Measurements from ENCODE around the gene TBX1.

Gene TBX1

DNA sequence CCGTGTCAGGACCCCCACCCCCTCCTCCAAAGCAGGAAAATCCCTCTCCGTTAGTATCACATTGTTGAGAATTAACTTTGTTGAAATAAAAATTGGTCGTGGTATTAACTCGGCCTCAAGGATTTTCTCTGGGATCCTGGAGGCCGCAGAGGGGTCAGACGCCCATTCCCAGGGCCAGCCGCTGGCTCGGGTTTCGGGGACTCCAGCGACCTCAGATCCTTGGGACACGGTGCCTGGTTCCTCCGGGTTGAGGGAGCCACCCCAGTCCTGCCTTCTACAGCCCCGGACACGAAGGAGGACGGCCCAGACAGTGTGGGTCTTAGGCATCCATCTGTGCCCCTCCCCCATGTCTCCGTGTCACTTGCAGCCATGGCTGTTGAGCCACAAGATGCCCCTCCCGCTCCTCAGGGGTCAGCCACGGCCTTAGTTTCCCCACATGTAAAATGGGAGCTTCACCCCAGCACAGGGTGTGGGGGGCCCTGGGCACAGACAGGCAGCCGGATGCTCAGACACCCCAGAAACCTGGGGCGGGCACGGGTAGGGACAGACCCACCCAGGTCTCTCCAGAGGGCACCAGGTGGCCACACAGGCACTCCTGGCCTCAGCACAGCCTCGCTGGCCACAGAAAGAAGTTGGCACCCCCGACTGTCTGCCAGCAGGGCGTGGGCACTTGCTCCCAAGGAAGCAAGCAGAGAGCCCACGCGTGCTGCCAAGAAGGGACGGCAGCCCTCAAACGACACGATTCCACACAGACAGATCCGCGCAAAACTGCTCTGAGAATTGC, 21.7 kb upstream of the TBX1 start:
- TF ChIP-seq, protein P1, sequence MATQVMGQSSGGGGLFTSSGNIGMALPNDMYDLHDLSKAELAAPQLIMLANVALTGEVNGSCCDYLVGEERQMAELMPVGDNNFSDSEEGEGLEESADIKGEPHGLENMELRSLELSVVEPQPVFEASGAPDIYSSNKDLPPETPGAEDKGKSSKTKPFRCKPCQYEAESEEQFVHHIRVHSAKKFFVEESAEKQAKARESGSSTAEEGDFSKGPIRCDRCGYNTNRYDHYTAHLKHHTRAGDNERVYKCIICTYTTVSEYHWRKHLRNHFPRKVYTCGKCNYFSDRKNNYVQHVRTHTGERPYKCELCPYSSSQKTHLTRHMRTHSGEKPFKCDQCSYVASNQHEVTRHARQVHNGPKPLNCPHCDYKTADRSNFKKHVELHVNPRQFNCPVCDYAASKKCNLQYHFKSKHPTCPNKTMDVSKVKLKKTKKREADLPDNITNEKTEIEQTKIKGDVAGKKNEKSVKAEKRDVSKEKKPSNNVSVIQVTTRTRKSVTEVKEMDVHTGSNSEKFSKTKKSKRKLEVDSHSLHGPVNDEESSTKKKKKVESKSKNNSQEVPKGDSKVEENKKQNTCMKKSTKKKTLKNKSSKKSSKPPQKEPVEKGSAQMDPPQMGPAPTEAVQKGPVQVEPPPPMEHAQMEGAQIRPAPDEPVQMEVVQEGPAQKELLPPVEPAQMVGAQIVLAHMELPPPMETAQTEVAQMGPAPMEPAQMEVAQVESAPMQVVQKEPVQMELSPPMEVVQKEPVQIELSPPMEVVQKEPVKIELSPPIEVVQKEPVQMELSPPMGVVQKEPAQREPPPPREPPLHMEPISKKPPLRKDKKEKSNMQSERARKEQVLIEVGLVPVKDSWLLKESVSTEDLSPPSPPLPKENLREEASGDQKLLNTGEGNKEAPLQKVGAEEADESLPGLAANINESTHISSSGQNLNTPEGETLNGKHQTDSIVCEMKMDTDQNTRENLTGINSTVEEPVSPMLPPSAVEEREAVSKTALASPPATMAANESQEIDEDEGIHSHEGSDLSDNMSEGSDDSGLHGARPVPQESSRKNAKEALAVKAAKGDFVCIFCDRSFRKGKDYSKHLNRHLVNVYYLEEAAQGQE (IDR thresholded peaks at IDR 0.05; ENCODE audit: insufficient replicate concordance, low read depth) = no peak
- no peak for TF ChIP-seq POLR2AphosphoS5 (IDR thresholded peaks at IDR 0.05; ENCODE audit: low read depth)
- TF ChIP-seq, protein P2, sequence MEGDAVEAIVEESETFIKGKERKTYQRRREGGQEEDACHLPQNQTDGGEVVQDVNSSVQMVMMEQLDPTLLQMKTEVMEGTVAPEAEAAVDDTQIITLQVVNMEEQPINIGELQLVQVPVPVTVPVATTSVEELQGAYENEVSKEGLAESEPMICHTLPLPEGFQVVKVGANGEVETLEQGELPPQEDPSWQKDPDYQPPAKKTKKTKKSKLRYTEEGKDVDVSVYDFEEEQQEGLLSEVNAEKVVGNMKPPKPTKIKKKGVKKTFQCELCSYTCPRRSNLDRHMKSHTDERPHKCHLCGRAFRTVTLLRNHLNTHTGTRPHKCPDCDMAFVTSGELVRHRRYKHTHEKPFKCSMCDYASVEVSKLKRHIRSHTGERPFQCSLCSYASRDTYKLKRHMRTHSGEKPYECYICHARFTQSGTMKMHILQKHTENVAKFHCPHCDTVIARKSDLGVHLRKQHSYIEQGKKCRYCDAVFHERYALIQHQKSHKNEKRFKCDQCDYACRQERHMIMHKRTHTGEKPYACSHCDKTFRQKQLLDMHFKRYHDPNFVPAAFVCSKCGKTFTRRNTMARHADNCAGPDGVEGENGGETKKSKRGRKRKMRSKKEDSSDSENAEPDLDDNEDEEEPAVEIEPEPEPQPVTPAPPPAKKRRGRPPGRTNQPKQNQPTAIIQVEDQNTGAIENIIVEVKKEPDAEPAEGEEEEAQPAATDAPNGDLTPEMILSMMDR (IDR thresholded peaks at IDR 0.05; ENCODE audit: insufficient read depth, low read length) = no peak
- TF ChIP-seq SPI1 (IDR thresholded peaks at IDR 0.05; ENCODE audit: borderline replicate concordance, low read depth) = no peak
- TF ChIP-seq GABPA (IDR thresholded peaks at IDR 0.05; ENCODE audit: low read depth) = no peak
- Histone ChIP-seq H3K27me3 (ENCODE audit: insufficient read depth, poor library complexity, severe bottlenecking) (no peaks in the 10 kb centered on the region), H3K27ac (replicated peaks) (no peak overlapping the region), H3K4me3 (replicated peaks; ENCODE audit: insufficient read depth, low read length) (no peak overlapping the region)
- DNase-seq (ENCODE audit: low read depth in 1 of 2, low spot score in 1 of 2) = no peak

DNA sequence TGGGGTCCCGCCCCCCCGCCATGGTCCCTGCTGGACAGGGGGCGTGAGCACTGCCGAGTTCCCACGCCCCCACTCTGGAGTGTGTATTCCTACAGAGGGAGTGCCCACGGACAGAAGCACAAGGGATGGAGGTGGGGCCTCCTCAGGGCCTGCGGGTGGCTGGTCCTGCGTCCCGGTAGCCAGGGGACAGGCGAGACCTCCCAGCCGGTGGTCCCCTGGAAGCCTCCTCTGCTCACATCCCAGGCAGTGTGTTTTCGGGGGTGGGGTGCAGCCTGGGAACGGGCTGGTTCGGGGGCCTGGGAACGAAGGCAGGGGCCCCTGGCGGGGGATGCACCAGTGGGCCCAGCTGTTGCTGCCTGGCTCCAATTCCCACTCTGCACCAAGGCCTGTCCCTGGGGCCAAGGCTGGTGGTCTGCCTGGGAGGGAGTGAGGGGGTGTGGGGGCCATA, 21.1 kb upstream of the TBX1 start:
- Histone ChIP-seq H3K27ac (replicated peaks) (no peak overlapping the region), H3K27me3 (ENCODE audit: insufficient read depth, poor library complexity, severe bottlenecking) (no peaks in the 10 kb centered on the region), H3K4me3 (replicated peaks; ENCODE audit: insufficient read depth, low read length) (no peak overlapping the region)
- no peak for DNase-seq (ENCODE audit: low read depth in 1 of 2, low spot score in 1 of 2)
- TF ChIP-seq, protein P1 (IDR thresholded peaks at IDR 0.05; ENCODE audit: insufficient replicate concordance, low read depth) = no peak
- TF ChIP-seq, protein P2 (IDR thresholded peaks at IDR 0.05; ENCODE audit: insufficient read depth, low read length) = no peak

DNA sequence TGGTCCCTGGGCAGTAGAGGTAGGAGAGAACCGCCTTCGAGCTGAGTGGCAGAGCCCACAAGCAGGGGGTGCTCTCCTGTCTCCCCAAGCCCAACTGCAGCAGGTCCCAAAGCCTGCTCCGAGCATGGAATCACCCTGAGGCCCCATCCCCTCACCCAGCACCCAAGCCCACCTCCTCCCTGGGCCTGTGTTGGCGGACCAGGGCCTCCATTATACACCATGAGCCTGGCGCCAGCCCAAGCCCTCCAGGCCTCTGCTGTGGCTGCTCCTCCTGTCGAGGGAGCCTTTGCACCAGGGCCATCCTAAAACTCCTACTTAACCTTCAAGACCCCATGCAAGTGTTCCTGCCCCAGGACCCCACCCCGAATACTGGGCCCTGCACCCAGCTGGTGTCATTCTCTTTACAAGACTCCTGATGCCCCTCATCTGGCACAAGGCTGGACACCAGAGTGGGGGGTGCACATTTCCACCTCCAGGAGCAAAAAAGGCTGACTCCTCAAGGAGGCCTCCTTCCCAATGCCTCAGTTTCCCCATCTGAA, 20.6 kb upstream of the TBX1 start:
- Histone ChIP-seq H3K27me3 (ENCODE audit: insufficient read depth, poor library complexity, severe bottlenecking) (no peaks in the 10 kb centered on the region), H3K27ac (replicated peaks) (no peak overlapping the region), H3K4me3 (replicated peaks; ENCODE audit: insufficient read depth, low read length) (no peak overlapping the region)
- TF ChIP-seq GABPA (IDR thresholded peaks at IDR 0.05; ENCODE audit: low read depth) (no peak), SPI1 (IDR thresholded peaks at IDR 0.05; ENCODE audit: borderline replicate concordance, low read depth) (no peak), POLR2AphosphoS5 (IDR thresholded peaks at IDR 0.05; ENCODE audit: low read depth) (no peak)
- TF ChIP-seq, protein P1 (IDR thresholded peaks at IDR 0.05; ENCODE audit: insufficient replicate concordance, low read depth) = no peak
- TF ChIP-seq, protein P2 (IDR thresholded peaks at IDR 0.05; ENCODE audit: insufficient read depth, low read length) = no peak
- DNase-seq (ENCODE audit: low read depth in 1 of 2, low spot score in 1 of 2) = no peak

All from HL-60 (cell line).